HEK293 (cell line): Measurements from ENCODE around the gene ADCY4.

ENCODE experiments used
- CTCF ChIA-PET: fragments of 350-600 bp; formaldehyde crosslinking; extraction: SDS; loops from one replicate; lab custom pipeline; 2021; ENCODE audit warnings: antibody characterized with exemption; lab: Yijun Ruan, JAX
- POLR2A ChIA-PET: fragments of 300-600 bp; formaldehyde crosslinking; extraction: SDS; loops from one replicate; lab custom pipeline; 2020; ENCODE audit warnings: antibody characterized with exemption, inconsistent platforms; lab: Yijun Ruan, JAX
- H3K27ac ChIP-seq: fragments of 200-500 bp; sonication (Bioruptor generic); 2 replicates; pipeline ENCODE4 v1.5.1; 2014; ENCODE audit warnings: low read depth, low read length, control low read depth, inconsistent platforms; ENCODE audit errors: extremely low read depth
- H3K36me3 ChIP-seq, 2 experiments: fragments of 200-500 bp in 1 of 2; sonication (Bioruptor generic) in 1 of 2; 1 replicate in 1 of 2; 2 replicates in 1 of 2; pipeline ENCODE4 v1.5.1; 2014 to 2017; ENCODE audit warnings: inconsistent platforms in 2 of 2, low read length in 2 of 2; ENCODE audit not compliant: control insufficient read depth in 2 of 2, insufficient read depth in 1 of 2
- H3K4me1 ChIP-seq: fragments of 200-500 bp; sonication (Bioruptor generic); 2 replicates; pipeline ENCODE4 v1.5.1; 2014; ENCODE audit warnings: mild to moderate bottlenecking, low read length, inconsistent platforms; ENCODE audit not compliant: control insufficient read depth, insufficient read depth
- H3K4me3 ChIP-seq: 2 replicates; pipeline ENCODE4 v1.5.1; 2011; ENCODE audit warnings: low read depth, mild to moderate bottlenecking, control low read depth, low read length, moderate library complexity
- H3K9me3 ChIP-seq: fragments of 200-500 bp; sonication (Bioruptor generic); 2 replicates; pipeline ENCODE4 v1.5.1; 2014; ENCODE audit warnings: low read depth, low read length, inconsistent platforms; ENCODE audit not compliant: control insufficient read depth, insufficient read depth
- EGR2 ChIP-seq: fragments of 450-650 bp; formaldehyde crosslinking; IDR thresholded peaks from 2 replicates; pipeline ENCODE4 v1.5.1; 2016; ENCODE audit warnings: low read depth, missing biosample characterization, missing genetic modification characterization
- GLIS2 ChIP-seq: fragments of 450-650 bp; formaldehyde crosslinking; IDR thresholded peaks from 2 replicates; pipeline ENCODE4 v1.5.1; 2016; ENCODE audit warnings: missing biosample characterization, missing genetic modification characterization
- SALL2 ChIP-seq: fragments of 450-650 bp; formaldehyde crosslinking; IDR thresholded peaks from 2 replicates; pipeline ENCODE4 v1.5.0; 2017; ENCODE audit warnings: missing biosample characterization, mild to moderate bottlenecking, missing genetic modification characterization, borderline replicate concordance
- SCRT1 ChIP-seq: fragments of 450-650 bp; formaldehyde crosslinking; IDR thresholded peaks from 2 replicates; pipeline ENCODE4 v1.5.1; 2016; ENCODE audit warnings: missing biosample characterization, missing genetic modification characterization, borderline replicate concordance
- ZBTB20 ChIP-seq: fragments of 450-650 bp; formaldehyde crosslinking; IDR thresholded peaks from 2 replicates; pipeline ENCODE4 v1.5.1; 2016; ENCODE audit warnings: missing biosample characterization, missing genetic modification characterization
- ZBTB21 ChIP-seq: fragments of 450-650 bp; formaldehyde crosslinking; IDR thresholded peaks from 2 replicates; pipeline ENCODE4 v1.5.1; 2017; ENCODE audit warnings: missing biosample characterization, missing genetic modification characterization
- ZEB2 ChIP-seq: fragments of 450-650 bp; formaldehyde crosslinking; IDR thresholded peaks from 2 replicates; pipeline ENCODE4 v1.5.1; 2016; ENCODE audit warnings: missing biosample characterization, missing genetic modification characterization
- ZNF121 ChIP-seq: fragments of 450-650 bp; formaldehyde crosslinking; IDR thresholded peaks from 2 replicates; pipeline ENCODE4 v1.5.1; 2016; ENCODE audit warnings: missing biosample characterization, missing genetic modification characterization
- ZNF133 ChIP-seq: fragments of 450-650 bp; formaldehyde crosslinking; IDR thresholded peaks from 2 replicates; pipeline ENCODE4 v1.5.1; 2016; ENCODE audit warnings: missing biosample characterization, missing genetic modification characterization
- ZNF138 ChIP-seq: fragments of 450-650 bp; formaldehyde crosslinking; IDR thresholded peaks from 2 replicates; pipeline ENCODE4 v1.5.1; 2016; ENCODE audit warnings: missing biosample characterization, missing genetic modification characterization, borderline replicate concordance
- ZNF202 ChIP-seq: fragments of 450-650 bp; formaldehyde crosslinking; IDR thresholded peaks from 2 replicates; pipeline ENCODE4 v1.5.1; 2016; ENCODE audit warnings: missing biosample characterization, missing genetic modification characterization, borderline replicate concordance
- ZNF266 ChIP-seq: fragments of 450-650 bp; formaldehyde crosslinking; IDR thresholded peaks from 2 replicates; pipeline ENCODE4 v1.5.1; 2016; ENCODE audit warnings: missing biosample characterization, missing genetic modification characterization, low read depth
- ZNF335 ChIP-seq: fragments of 450-650 bp; formaldehyde crosslinking; conservative IDR thresholded peaks from 2 replicates; pipeline ENCODE4 v1.5.1; 2016; ENCODE audit warnings: missing biosample characterization, missing genetic modification characterization
- ZNF394 ChIP-seq: fragments of 450-650 bp; formaldehyde crosslinking; IDR thresholded peaks from 2 replicates; pipeline ENCODE4 v1.5.1; 2016; ENCODE audit warnings: missing biosample characterization, missing genetic modification characterization, mild to moderate bottlenecking, moderate library complexity, borderline replicate concordance
- ZNF514 ChIP-seq: fragments of 450-650 bp; formaldehyde crosslinking; IDR thresholded peaks from 2 replicates; pipeline ENCODE4 v1.5.1; 2016; ENCODE audit warnings: missing biosample characterization, missing genetic modification characterization
- ZNF529 ChIP-seq: fragments of 450-650 bp; formaldehyde crosslinking; IDR thresholded peaks from 2 replicates; pipeline ENCODE4 v1.5.1; 2017; ENCODE audit warnings: missing genetic modification characterization, missing biosample characterization; ENCODE audit not compliant: insufficient replicate concordance
- ZNF629 ChIP-seq: fragments of 450-650 bp; formaldehyde crosslinking; IDR thresholded peaks from 2 replicates; pipeline ENCODE4 v1.5.1; 2017; ENCODE audit warnings: missing biosample characterization, missing genetic modification characterization
- ZNF837 ChIP-seq: fragments of 450-650 bp; formaldehyde crosslinking; IDR thresholded peaks from 2 replicates; pipeline ENCODE4 v1.5.1; 2016; ENCODE audit warnings: missing biosample characterization, missing genetic modification characterization
- TF ChIP-seq, protein P1 (sequence below): fragments of 450-650 bp; formaldehyde crosslinking; IDR thresholded peaks from 2 replicates; pipeline ENCODE4 v1.5.1; 2016; ENCODE audit warnings: missing biosample characterization, missing genetic modification characterization
- TF ChIP-seq, protein P2 (sequence below): fragments of 450-650 bp; formaldehyde crosslinking; IDR thresholded peaks from 2 replicates; pipeline ENCODE4 v1.5.1; 2016; ENCODE audit warnings: missing biosample characterization, missing genetic modification characterization, low read depth
- TF ChIP-seq, protein P3 (sequence below): fragments of 450-650 bp; formaldehyde crosslinking; IDR thresholded peaks from 2 replicates; pipeline ENCODE4 v1.5.1; 2016; ENCODE audit warnings: missing biosample characterization, missing genetic modification characterization

The ADCY4 gene

DNA sequence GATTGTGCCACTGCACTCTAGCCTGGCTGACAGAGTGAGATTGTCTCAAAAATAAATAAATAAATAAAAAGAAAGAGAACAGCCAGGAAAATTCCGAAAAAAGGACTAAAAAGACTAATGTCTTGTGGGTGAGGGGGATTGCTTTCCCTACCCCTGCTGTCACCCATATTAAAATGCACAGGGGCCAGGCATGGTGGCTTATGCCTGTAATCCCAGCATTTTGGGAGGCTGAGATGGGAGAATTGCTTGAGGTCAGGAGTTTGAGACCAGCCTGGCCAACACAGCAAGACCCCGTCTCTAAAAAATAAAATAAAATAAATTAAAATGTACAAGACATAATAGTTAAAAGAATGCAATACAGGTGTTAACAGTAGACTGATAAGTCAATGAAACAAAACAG lies 41.3 kb downstream of the ADCY4 start:
- Histone ChIP-seq H3K27ac (no peak overlapping the region), H3K4me3 (no peak overlapping the region), H3K36me3 (peaks cover 10 to 61% of the 10 kb centered on the region in 2 experiments), H3K4me1 (peaks cover 3% of the 10 kb centered on the region; the same call in 1 of the 2 replicates), H3K9me3 (no peaks in the 10 kb centered on the region)
- ChIA-PET POLR2A (interaction anchor here (2.0 kb wide), 1 partner anchor 51 kb away, joined by 8 read pairs; the partner anchor contains the start of gene TINF2), CTCF (interaction anchor here (1.0 to 1.3 kb wide), 3 partner anchors 20 to 51 kb away, joined by 5 to 6 read pairs (median 6); partner anchors contain the start of gene TINF2)
- TF ChIP-seq ZNF138 (tag by site-specific recombination) (no peak), ZNF121 (tag by site-specific recombination) (peak; percentile 64; the same call in 1 of the 2 replicates)
- TF ChIP-seq, all 188 proteins: peak for 1

DNA sequence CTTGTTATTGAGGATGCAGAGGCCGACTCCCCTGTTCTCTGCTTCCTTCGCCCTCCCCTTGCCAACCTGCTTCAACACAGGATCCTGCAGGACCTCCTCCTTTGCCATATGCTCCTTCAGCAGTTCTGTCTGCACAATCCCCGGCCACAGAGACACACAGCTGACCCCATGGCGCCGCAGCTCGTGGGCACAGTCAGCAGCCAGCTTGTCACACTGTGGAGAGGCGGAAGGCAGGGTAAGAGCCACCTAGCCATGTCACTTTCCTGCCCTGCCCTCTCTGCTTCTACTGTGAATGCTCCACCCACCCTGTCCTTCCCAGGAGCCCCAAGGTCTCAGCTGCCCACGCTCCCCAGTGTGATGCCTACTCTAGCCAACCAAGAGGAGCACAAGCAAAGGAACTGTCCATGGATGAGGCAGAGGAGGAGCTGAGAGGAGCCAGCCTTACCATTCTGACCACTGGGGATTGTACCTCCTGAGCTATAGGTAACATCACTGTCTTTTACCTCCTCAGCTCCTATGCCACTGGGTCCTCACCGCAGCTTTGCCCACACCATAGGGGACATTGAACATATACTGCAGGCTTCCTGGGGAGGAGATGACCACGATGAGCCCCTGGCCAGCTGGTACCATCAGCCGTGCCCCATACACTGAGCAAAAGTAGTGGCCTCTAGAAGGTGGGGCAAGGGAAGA lies 42.6 kb downstream of the ADCY4 start:
- CTCF ChIA-PET = interaction anchor here (1.0 to 1.6 kb wide), 6 partner anchors 15 to 139 kb away, joined by 5 to 7 read pairs (median 6); partner anchors contain the start of genes CIDEB and TINF2
- POLR2A ChIA-PET = interaction anchor here (0.9 to 2.0 kb wide), 2 partner anchors 21 to 50 kb away, joined by 3 to 8 read pairs; partner anchors contain the start of genes RABGGTA and TINF2

DNA sequence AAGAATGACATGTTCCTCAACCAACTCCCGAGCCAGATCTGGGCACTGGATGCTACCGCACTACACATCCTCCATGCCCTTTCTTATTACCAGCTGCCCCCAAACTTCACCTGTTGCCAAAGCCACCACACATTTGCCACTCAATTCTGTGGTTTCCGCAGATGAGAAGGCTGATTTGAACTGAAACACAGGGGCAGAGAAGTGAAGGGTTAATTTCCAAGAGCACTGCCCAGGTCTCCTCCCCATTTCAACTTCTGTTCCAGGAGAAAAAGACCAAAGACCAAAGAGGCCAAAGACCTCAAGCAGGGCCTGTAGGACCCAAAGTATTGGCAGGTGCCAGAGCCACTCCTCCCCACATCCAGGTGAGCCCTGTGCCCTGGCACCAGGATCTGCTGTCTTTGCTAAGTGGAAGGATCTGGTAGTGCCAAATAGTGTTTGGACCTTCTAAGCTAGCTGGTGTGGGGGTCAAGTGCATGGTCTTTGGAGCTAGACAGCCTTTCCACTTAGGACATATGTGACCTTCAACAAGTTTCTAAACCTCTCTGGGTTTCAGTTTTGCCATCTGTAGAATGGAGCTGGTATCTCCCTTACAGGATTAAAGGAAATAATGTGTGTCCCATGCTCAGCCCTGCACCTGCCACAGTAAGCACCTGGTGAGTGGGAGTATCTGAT lies 43.3 kb downstream of the ADCY4 start:
- Histone ChIP-seq H3K36me3 (peaks cover 10 to 56% of the 10 kb centered on the region in 2 experiments), H3K9me3 (no peaks in the 10 kb centered on the region), H3K27ac (no peak overlapping the region), H3K4me1 (peaks cover under 1% of the 10 kb centered on the region; the same call in 1 of the 2 replicates), H3K4me3 (no peak overlapping the region)
- no peak for TF ChIP-seq SCRT1 (tag by site-specific recombination)
- TF ChIP-seq ZEB2 (tag by site-specific recombination) = no peak
- TF ChIP-seq ZBTB21 (tag by site-specific recombination) = no peak
- TF ChIP-seq, protein P1, sequence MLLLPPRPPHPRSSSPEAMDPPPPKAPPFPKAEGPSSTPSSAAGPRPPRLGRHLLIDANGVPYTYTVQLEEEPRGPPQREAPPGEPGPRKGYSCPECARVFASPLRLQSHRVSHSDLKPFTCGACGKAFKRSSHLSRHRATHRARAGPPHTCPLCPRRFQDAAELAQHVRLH (tag by site-specific recombination) = no peak
- ChIA-PET CTCF (interaction anchor here (1.2 to 1.6 kb wide), 3 partner anchors 16 to 140 kb away, joined by 6 to 7 read pairs (median 6); partner anchors contain the start of genes CIDEB and TINF2), POLR2A (interaction anchor here (0.9 to 2.0 kb wide), 2 partner anchors 21 to 49 kb away, joined by 3 to 8 read pairs; partner anchors contain the start of genes RABGGTA and TINF2)

More for the DNA sequence above, 42.6 kb downstream of the ADCY4 start:
- peaks cover 10 to 61% of the 10 kb centered on the region in 2 experiments for H3K36me3 ChIP-seq
- TF ChIP-seq GLIS2 (tag by site-specific recombination) = no peak
- TF ChIP-seq ZNF266 (tag by site-specific recombination) = no peak
- 0 out of 2 replicates have a peak, but pooled peaks have one; percentile 19 for TF ChIP-seq EGR2
- no peak for TF ChIP-seq ZNF514 (tag by site-specific recombination)
- TF ChIP-seq ZNF133 = no peak
- TF ChIP-seq, all 188 proteins: peak for 1
- H3K4me1 ChIP-seq = peaks cover 3% of the 10 kb centered on the region; the same call in 1 of the 2 replicates
- H3K4me3 ChIP-seq = no peak overlapping the region
- H3K9me3 ChIP-seq = no peaks in the 10 kb centered on the region
- no peak overlapping the region for H3K27ac ChIP-seq

DNA sequence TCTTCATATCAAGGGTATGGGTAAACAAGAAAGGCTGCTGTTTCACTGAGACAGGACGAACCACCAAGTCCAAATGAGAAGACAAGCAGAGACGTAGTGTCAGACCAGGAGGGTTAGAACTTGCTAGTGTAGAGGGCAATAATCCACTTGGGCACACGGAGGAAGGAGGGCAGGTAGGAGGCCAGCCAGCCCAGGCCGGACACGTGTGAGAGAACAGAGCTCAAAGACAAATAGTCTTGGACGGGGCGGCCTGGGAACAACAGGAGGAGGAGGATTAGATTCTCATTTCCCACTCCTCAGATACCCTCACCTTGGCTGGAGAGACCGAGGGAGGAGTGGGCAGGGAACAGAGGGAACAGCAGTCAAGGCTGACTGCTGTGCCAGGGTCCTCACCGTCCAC lies 44.1 kb downstream of the ADCY4 start:
- Histone ChIP-seq H3K4me3 (no peak overlapping the region), H3K27ac (no peak overlapping the region), H3K4me1 (no peaks in the 10 kb centered on the region), H3K36me3 (peaks cover 10 to 48% of the 10 kb centered on the region in 2 experiments), H3K9me3 (no peaks in the 10 kb centered on the region)
- CTCF ChIA-PET = interaction anchor here (0.7 to 2.0 kb wide), 3 partner anchors 17 to 48 kb away, joined by 3 to 7 read pairs (median 6); partner anchors contain the start of genes CIDEB and TINF2
- POLR2A ChIA-PET = no interaction called here
- TF ChIP-seq ZNF529 = no peak
- TF ChIP-seq, protein P2, sequence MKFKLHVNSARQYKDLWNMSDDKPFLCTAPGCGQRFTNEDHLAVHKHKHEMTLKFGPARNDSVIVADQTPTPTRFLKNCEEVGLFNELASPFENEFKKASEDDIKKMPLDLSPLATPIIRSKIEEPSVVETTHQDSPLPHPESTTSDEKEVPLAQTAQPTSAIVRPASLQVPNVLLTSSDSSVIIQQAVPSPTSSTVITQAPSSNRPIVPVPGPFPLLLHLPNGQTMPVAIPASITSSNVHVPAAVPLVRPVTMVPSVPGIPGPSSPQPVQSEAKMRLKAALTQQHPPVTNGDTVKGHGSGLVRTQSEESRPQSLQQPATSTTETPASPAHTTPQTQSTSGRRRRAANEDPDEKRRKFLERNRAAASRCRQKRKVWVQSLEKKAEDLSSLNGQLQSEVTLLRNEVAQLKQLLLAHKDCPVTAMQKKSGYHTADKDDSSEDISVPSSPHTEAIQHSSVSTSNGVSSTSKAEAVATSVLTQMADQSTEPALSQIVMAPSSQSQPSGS (tag by site-specific recombination) = no peak
- no peak for TF ChIP-seq ZNF629 (tag by site-specific recombination)
- TF ChIP-seq ZNF335 (tag by site-specific recombination) = no peak
- TF ChIP-seq ZNF837 (tag by site-specific recombination) = no peak
- TF ChIP-seq SALL2 (tag by site-specific recombination) = no peak
- no peak for TF ChIP-seq ZNF394 (tag by site-specific recombination)
- TF ChIP-seq ZBTB20 (tag by site-specific recombination) = no peak
- TF ChIP-seq, protein P3, sequence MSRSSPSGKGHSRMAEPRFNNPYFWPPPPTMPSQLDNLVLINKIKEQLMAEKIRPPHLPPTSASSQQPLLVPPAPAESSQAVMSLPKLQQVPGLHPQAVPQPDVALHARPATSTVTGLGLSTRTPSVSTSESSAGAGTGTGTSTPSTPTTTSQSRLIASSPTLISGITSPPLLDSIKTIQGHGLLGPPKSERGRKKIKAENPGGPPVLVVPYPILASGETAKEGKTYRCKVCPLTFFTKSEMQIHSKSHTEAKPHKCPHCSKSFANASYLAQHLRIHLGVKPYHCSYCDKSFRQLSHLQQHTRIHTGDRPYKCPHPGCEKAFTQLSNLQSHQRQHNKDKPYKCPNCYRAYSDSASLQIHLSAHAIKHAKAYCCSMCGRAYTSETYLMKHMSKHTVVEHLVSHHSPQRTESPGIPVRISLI (tag by site-specific recombination) = no peak
- TF ChIP-seq ZNF202 (tag by site-specific recombination) = no peak
